HG03558 (cell line): ENCODE results near the gene RFLNA.
"Not testable (repeated sequence)": the region's sequence is repeated elsewhere in the genome, so short reads cannot be mapped to it uniquely, and the experiment has no call there.

Experiments used
- ATAC-seq: cut with Tn5 transposase; IDR thresholded peaks from one replicate; pipeline ENCODE4 v1.9.1; 2021; ENCODE audit warnings: moderate number of reproducible peaks; ENCODE audit not compliant: unreplicated experiment; ENCODE audit errors: extremely low read depth

RFLNA gene

GRCh38 chr12:124316257-124316900, 21.5 kb downstream of the RFLNA start:
- ATAC-seq, result no peak

GRCh38 chr12:124317400-124317799, 22.5 kb downstream of the RFLNA start:
- ATAC-seq, result no peak

- ATAC-seq, result no peak
Measured at GRCh38 chr12:124318278-124319020, 23.6 kb downstream of the RFLNA start.

GRCh38 chr12:124319368-124320050, 24.6 kb downstream of the RFLNA start:
- no peak for ATAC-seq

DNA sequence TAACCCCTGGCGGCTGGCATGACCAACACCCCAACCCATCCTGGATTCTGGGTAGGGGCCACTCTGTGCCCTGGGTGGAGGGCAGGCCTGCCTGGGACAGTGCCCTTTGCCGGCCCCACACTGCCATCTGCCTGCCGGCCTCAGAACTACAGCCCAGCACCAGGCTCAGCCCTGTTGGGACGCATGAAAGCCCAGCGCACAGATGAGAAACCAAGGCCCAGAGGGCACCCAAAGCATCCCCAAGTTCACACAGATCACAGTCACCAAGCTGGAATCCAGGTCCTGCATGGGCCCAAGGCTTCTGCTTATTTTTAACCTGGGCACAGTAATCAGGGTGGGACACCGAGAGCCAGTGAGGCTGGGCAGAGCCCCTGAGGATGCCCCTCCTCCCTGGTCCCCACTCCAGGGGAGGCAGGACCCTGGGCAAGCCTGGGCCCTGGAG, 26.2 kb downstream of the RFLNA start:
- no peak for ATAC-seq

GRCh38 chr12:124321556-124322270, 26.8 kb downstream of the RFLNA start:
- no peak for ATAC-seq

- no peak for ATAC-seq
Measured at GRCh38 chr12:124322271-124322998, 27.5 kb downstream of the RFLNA start.

DNA sequence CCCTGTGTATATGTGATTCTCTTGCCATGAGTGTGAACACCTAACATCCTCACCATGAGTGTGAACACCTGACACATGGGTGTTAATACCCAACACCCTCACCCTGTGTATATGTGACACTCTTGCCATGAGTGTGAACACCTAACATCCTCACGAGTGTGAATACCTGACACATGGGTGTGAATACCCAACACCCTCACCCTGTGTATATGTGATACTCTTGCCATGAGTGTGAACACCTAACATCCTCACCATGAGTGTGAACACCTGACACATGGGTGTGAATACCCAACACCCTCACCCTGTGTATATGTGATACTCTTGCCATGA, 28.1 kb downstream of the RFLNA start:
- ATAC-seq, result not testable (repeated sequence)

DNA sequence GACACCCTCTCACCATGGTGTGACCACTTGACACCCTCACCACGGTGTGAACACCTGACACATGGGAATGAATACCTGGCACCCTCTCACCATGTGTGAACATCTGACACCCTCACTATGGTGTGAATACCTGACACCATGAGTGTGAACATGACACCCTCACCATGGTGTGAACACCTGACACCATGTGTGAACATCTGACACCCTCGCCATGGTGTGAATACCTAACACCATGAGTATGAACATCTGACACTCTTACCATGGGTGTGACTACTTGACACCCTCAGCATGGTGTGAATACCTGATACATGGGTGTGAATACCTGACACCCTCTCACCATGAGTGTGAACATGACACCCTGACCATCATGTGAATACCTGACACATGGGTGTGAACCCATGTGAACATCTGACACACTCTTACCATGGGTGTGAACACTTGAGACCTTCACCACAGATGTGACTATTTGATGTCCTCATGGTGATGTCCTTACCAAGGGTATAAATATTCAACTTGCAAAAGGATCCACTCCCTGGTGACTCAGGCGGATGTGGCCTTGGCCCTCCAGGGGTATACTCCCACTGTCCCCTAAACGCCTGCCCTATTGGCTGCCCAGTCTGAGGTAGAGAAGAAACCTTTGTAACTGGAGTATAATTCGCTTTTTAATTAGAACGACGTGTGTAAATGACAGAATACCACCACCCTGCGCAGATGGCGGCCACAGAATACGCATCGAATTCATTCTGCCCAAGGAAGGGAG, 29.1 kb downstream of the RFLNA start:
- no peak for ATAC-seq

- no peak for ATAC-seq
Measured at GRCh38 chr12:124324803-124325705, 30.2 kb downstream of the RFLNA start.

- no peak for ATAC-seq
Measured at GRCh38 chr12:124326104-124326503, 31.2 kb downstream of the RFLNA start.

DNA sequence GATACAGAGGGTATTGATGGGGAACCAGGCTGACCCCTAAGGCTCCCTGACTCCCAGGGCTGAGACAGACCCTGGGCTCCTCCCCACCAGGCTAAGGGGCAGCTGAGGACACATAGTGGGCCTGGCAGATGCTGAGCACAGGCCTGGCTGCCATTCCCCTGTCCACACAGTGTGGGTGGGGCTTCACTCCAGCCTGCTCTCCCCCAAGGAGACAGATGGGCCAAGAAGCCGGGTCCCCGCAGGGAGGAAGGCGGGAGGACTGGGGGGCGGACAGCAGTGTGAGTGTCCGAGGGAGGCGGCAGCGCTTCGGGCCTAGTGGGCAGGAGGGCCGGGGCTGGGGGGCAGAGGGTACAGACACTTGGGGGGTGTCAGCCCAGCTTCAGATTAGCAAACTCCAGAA, 32.0 kb downstream of the RFLNA start:
- ATAC-seq, result no peak

DNA sequence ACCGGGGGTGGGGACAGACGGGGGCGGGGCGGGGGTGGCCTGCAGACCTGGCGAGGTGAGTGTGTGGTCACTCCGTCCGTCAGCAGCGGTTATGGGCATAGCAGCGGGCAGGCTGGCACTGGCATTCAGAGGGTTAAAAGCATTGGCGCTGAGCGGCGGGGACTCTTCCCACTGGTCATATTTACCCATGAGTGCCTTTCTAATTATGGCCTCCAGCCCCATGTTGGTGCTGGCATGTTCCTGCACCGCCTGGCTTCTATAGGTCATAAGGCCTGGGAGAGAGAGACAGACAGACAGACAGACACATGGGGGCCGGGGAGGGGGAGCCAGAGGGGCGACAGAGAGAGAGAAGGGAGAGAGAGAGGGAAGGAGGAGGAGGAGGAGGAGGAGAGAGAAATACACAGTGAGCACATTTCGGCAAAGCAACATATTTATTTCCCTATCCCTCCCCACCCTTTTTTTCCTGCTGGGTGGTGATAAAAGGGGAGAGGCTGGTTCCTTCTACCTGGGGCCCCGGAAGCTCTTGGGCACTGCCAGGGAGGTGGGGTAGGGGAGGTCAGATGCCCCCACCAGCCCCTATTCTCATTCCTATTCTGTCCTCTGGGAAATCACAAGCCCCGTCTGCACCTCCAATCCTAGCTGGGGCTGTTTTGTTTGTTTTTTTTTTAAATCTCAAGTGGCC, 32.6 kb downstream of the RFLNA start:
- no peak for ATAC-seq

- ATAC-seq, result no peak
Measured at GRCh38 chr12:124328116-124328515, 33.2 kb downstream of the RFLNA start.

- ATAC-seq, result no peak
Measured at GRCh38 chr12:124328636-124329035, 33.7 kb downstream of the RFLNA start.

- ATAC-seq, result no peak
Measured at GRCh38 chr12:124332058-124332672, 37.3 kb downstream of the RFLNA start.

GRCh38 chr12:124332900-124333299, 38.0 kb downstream of the RFLNA start:
- ATAC-seq, result no peak
